Activated T-cell treated with anti-CD3 and anti-CD28 coated beads for 24 hours (primary cell): Measurements from ENCODE around the gene BCL2L1.
"Not testable (repeated sequence)": the region's sequence is repeated elsewhere in the genome, so short reads cannot be mapped to it uniquely, and the experiment has no call there.

ENCODE experiments used
- DNase-seq: peaks from one replicate; pipeline ENCODE4 v3.0.0-alpha.2; 2020; ENCODE audit warnings: low read depth

BCL2L1 gene

DNA sequence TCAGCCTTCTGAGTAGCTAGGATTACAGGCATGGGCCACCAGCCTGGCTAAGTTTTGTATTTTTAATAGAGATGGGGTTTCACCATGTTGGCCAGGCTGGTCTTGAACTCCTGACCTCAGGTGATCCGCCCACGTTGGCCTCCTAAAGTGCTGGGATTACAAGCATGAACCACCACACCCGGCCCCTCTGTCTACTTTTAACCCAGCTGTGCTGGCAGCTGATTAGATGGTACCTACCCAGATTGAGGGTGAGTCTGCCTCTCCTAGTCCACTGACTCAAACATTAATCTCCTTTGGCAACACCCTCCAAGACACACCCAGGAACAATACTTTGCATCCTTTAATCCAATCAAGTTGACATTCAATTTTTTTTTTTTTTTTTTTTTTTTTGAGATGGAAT is 74.6 kb downstream of the BCL2L1 start:
- DNase-seq, result not testable (repeated sequence)

DNA sequence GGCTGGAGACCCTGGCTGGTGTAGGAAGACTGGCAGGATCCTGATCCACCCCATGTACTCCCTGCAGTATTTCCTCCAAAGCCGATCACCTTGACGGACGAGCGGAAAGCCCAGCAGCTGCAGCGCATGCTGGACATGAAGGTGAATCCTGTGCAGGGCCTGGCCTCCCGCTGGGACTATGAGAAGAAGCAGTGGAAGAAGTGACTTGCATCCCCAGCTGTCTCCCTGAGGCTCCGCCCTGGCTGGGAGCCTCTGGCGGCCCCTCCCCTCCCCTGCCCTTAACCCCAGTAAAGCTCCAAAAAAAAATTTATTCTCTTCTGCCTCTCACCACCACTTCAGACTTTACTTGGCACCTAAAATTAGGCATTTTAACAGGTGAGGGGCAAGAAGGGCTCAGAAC is 78.0 kb downstream of the BCL2L1 start:
- DNase-seq, result no peak

DNA sequence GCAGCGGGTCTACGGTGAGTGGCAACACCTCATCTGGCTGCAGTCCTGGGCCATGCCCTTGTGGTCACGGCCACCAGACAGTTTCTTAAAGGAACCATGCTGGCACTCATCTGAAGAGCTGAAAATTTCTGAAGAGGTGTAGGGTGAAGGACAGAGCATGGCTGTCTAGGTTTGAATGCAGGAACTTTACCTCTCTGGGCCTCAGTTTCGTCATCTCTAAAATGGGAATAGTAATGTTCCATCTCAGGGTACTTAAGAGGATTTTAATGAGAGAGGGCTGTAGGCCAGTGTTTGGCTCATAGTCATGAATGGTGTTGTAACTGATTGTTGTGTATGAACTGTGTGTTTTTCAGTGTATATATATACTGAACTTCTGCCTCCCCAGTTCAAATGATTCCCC is 79.1 kb downstream of the BCL2L1 start:
- DNase-seq, result no peak

DNA sequence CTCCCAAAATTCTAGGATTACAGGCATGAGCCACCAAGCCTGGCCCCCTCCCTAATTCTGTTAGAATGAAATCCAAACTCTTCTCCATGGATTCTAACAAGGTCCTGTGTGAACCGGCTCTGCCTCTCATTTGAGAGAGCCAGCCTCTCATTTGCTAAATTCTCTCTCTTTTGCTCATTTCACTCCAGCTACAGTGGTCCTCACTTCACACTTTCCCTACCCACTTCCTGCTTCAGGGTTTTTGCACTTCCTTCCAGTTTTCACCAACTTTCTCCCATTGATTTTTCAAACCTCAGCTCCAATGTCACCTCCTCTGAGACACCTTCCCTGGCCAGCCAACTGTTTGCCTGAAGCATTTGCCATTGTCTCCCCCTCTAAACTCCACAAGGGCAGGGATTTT is 79.8 kb downstream of the BCL2L1 start:
- no peak for DNase-seq

DNA sequence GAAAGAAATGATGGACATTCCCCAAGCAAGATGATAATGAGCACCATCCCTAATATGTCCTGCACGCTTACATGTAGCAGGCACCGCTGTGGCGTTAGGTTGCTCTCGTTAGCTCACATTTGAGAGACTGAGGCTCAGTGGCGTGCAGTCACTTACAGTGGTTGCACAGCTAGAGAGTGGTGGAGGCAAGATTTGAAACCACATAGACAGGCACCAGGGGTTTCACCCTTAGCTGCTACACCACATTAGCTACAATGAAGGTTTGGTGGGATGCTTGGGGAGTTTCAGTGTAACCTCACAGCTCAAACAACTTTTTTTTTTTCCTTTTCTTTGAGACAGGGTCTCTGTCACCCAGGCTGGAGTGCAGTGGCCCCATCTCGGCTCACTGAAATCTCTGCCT is 81.3 kb downstream of the BCL2L1 start:
- DNase-seq, result no peak

DNA sequence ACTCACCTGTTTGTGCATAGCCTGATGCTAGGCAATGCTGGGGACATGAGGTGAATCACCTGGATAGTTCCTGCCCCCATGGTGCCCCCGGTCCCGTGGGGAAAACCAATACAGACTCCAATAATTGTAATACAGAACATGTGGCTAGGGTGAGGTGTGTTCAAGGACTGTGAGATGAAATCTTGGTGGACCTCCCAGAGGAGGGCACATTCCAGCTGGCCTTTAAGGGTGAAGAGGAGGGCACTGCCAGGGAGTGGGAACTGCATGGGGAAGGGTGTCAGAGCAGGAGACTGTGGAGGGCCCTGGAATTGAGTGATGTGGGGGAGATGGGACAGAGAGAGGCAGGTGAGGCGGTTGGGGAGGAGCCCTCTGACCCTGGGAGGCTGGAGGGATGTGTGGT is 82.4 kb downstream of the BCL2L1 start:
- no peak for DNase-seq

DNA sequence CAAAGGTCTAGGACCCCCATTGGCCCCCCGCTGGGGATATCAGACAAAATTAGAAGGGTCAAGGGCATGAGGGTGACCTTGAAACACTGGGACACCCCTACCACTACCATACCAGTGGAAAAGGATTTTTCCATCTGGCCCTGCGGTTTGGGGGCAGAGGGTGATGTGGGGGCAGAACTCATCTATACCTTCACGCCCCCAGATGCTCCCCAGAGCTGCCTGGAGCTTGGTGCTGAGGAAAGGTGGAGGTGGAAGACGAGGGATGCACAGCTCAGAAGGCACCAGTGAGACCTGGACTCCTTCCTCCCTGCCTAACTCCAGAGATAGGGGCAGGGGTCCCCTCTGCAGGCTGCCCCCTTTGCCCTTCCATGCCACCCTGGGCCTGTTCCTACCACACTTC is 83.9 kb downstream of the BCL2L1 start:
- no peak for DNase-seq

DNA sequence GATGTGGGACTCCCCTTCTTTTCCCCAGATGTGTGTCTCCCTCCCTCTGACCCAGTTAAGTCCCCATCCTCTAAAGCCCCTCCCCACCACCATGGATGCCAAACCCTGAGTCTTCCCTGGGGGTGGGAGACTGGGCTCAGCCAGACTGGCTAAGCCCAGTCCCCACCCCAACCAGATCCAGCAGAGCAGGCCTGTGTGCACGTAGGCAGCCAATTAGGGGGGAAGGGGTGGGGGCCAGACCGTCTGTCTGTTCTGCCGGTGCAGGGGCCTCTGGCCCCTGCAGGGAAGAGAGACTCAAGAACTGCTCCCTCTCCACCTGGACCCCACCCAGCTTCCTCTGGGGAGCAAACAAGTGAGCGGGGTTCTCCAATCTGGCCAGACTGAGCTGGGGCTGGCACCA is 84.4 kb downstream of the BCL2L1 start:
- DNase-seq, result no peak

DNA sequence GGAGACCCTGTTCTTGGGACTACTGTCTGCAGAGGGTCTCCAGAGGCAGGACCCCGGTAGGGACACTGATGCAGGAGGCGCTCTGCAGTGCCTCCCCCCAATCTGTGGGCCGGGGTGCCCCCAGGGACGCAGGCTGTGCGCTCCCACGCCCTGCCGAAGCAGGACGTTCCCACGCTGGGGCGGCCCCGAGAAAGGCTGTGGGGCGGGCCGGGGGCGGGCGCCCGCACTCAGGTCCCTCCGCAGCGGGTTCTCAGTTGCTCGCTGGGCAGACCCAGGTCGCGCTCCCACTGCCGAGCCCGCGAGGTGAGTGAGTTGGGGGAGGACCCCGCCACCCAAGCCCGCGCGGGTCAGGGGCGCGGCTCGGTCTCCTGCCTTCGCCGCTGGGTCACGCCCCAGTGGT is 85.0 kb downstream of the BCL2L1 start, which contains the start of gene COX4I2:
Gene COX4I2, plus strand, starts transcription at position 253 of the 400 bp plus-strand sequence. CDS start 1,106 bp downstream, outside the sequence.
- no peak for DNase-seq

DNA sequence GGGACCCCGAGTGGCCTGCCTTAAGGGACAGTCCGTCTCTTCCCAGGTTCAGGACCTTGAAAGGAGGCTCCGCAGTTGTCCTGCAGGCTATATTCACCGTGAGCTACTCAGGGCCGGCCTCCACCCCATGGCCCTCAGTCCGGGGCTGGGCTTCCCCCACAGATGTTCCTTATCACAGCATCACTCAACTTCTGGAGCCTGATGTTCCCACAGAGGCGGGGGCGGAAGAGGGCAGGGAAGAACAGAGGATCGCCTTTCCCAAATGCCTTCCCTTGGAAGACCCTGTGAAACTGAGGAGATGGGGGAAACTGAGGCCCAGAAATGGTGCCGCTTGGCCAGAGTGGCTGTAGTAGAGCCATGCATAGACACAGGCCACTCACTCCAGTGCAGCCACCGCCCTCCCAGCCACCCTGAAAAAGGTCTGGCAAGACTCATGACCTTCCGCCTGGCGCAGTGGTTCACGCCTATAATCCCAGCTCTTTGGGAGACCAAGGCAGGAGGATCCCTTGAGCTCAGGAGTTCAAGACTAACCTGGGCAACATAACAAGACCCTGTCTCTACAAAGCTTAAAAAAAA is 89.2 kb downstream of the BCL2L1 start:
- no peak for DNase-seq

DNA sequence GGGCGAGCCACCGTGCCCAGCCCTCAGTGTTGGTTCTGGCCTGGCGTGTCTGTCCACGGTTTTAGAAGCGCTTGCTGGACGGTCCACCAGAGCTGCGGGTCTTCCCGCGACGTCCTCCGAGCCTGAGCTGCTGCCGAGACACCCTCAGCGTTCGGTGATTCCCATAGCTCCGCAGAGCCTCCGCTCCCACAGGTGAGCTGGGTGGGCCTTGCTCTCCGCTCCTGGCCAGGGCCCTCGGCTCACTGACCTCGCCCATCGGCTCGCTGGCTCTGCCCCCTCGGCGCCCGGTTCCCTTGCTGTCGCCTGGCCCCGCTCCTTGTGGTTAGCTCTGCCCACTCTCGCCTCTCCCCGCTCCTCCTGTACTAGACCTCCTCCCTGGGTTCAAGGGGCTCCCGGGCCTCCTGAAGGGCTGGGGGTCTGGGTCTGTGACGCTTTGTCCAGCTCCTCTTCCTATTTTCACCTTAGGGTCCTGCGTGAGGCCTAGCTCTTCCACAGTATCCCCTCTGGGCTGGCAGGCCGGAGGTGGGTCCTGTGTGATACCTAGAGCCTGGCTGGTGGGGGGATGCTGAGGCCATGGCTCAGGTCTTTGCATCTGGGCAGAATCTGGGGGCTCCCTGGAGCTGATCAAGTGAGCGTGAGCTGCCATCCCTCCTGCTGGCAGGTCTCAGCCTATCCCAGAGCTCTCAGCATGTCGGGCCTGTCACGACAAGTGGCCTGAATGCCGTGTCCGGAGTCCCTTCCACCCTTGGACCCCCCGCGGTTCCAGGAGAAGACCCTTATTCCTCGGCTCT is 89.9 kb downstream of the BCL2L1 start:
- no peak for DNase-seq

DNA sequence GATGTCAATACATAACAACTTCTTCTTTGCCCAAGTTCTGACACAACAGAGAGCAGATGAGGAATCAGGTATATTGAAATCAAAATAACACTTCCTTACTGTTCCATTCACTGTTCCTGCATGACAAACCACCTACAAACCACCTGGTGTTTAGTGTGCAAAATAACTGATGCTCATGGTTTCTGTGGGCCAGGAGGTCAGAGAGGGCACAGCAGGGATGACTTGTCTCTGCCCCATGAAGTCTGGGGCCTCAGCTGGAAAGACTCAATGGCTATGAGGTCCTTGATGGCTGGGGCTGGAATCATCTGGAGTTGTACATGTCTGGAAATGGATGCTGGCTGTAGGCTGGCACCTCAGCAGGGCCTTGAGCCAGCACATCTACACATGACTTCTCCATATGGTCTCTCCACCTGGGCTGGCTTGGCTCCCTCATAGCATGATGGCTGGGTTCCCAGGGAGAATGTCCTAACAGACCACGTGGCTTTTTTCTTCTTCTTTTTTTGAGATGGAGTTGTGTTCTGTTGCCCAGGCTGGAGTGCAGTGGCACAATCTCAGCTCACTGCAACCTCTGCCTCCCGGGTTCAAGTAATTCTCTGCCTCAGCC is 92.4 kb downstream of the BCL2L1 start:
- DNase-seq, result no peak

DNA sequence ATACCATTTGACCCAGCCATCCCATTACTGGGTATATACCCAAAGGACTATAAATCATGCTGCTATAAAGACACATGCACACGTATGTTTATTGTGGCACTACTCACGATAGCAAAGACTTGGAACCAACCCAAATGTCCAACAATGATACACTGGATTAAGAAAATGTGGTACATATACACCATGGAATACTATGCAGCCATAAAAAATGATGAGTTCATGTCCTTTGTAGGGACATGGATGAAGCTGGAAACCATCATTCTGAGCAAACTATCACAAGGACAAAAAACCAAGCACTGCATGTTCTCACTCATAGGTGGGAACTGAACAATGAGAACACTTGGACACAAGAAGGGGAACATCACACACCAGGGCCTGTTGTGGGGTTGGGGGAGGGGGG is 94.6 kb downstream of the BCL2L1 start:
- not testable (repeated sequence) for DNase-seq

DNA sequence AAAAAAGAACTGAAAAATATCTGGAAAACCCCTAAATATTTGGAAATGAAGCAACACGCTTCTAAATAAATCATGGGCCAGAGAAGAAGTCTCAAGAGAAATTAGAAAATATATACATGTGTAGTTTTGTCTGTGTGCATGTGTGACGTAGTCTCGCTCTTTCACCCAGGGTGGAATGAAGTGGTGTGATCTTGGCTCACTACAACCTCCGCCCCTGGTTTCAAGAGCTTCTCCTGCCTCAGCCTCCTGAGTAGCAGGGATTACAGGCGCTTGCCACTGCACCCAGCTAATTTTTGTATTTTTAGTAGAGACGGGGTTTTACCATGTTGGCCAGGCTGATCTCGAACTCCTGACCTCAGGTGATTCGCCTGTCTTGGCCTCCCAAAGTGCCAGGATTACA is 96.1 kb downstream of the BCL2L1 start:
- not testable (repeated sequence) for DNase-seq

DNA sequence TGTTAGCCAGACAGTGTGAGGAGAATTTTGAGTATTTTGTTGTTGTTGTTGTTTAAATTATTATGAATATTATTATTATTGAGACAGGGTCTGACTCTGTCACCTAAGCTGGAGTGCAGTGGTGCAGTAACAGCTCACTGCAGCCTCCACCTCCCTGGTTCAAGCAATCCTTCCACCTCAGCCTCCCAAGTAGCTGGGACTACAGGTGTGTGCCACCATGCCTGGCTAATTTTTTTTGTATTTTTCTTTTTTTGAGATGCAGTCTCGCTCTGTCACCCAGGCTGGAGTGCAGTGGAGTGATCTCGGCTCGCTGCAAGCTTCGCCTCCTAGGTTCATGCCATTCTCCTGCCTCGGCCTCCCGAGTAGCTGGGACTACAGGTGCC is 99.6 kb downstream of the BCL2L1 start:
- DNase-seq, result not testable (repeated sequence)

DNA sequence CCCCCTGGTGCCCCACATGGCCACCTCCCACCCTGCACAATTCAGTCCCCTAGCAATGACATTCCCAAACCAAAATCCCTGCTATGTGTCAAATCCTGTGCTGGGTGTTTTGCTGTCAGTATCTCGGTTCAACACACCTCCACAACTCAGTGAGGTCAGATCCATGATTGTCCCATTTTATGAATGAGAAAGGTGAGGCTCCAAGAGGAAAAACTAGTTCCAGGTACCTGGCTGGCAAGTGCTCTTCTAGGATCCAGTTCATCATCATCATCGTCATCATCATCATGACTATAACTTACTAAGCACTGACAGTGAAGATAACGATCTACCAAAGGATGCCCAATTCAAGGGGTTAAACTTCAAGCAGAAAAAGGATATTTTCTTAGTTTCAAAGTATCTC is 102.4 kb downstream of the BCL2L1 start:
- DNase-seq, result no peak

DNA sequence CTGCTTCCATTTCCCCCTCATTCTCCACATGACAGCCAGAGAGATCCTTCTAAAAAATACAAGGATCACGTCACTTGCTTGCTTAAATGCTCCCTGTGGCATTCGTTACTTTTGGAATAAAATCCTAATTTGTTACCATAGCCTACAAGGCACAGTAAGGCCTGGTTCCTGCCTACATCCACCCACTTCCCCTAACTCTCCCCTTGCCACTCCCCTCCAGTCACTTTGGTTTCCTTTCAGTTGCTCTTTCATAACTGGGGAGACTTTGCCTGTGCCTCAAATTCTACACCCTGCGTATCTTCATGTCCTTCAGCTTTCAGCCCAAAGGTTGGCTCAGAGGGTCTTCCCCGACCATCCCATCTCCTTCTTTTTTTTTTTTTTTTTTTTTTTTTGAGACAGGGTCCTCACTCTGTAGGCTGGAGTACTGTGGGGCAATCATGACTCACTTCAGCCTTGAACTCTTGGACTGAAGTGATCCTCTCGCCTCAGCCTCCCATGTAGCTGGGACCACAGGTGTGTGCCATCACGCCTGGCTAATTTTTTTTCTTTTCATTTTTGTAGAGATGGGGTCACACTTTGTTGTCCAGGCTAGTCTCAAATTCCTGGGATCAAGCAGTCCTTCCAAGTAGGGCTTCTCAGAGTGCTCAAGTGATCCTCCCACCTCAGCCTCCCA is 105.1 kb downstream of the BCL2L1 start:
- DNase-seq, result no peak

DNA sequence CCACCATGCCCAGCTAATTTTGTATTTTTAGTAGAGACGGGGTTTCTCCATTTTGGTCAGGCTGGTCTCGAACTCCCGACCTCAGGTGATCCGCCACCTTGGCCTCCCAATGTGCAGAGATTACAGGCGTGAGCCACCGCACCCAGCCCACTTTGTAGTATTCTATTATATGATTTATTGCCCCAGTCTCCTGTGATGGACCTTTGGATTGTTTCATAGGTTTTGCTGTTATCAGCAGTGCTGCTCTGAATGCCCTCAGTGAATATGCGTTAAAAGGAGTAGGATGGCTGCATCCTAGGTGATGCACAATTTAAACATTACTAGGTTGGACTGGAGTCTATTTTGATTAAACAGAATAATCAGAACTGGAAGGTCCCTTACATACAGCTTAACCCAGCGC is 107.3 kb downstream of the BCL2L1 start:
- DNase-seq, result no peak
